ENCODE data around the gene FMNL2.
A peak's percentile ranks its signal among the peaks of the same experiment; 100 is the strongest.

FMNL2 gene

GRCh38 chr2:152485954-152486736, 151.2 kb downstream of the FMNL2 start:
- TF ChIP-seq, protein P1, sequence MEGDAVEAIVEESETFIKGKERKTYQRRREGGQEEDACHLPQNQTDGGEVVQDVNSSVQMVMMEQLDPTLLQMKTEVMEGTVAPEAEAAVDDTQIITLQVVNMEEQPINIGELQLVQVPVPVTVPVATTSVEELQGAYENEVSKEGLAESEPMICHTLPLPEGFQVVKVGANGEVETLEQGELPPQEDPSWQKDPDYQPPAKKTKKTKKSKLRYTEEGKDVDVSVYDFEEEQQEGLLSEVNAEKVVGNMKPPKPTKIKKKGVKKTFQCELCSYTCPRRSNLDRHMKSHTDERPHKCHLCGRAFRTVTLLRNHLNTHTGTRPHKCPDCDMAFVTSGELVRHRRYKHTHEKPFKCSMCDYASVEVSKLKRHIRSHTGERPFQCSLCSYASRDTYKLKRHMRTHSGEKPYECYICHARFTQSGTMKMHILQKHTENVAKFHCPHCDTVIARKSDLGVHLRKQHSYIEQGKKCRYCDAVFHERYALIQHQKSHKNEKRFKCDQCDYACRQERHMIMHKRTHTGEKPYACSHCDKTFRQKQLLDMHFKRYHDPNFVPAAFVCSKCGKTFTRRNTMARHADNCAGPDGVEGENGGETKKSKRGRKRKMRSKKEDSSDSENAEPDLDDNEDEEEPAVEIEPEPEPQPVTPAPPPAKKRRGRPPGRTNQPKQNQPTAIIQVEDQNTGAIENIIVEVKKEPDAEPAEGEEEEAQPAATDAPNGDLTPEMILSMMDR (IDR thresholded peaks at IDR 0.05; ENCODE audit: insufficient read depth, missing control alignments): no peak
- DNase-seq (ENCODE audit: insufficient read length, low spot score): no peak
- FAIRE-seq: peak; percentile 58

DNA sequence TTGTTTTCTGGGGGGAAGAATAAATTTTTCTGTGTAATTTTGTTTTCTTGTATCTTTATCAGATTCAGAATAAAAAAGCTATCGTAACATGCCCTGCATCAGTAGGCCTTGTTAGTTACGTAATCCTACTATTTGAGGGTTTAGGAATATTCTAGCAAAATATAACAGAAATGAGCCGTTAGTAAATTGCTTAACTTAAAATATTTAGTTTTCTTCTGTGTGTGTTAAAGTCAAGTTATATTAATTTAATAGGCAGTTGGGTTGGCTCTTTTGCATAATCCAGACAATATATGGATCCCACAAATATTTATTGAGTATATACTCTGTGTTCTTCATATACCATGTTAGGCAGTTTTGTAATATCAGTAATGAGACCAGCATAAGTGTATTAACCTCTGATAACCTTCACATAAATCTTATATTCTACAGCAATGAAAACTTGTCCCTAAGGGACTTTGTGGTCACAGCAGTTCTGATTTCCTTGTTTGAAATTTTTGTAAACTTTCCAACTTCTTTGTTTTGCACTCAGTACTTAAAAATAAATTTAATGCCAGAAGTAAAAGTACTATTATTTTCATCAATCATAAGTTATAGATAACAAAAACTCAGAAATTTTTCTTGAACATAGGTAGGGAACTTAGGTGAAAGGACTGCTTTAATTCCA, 151.9 kb downstream of the FMNL2 start:
- TF ChIP-seq, protein P1 (IDR thresholded peaks at IDR 0.05; ENCODE audit: insufficient read depth, missing control alignments): no peak
- FAIRE-seq (no peak), DNase-seq (ENCODE audit: insufficient read length, low spot score) (no peak)

DNA sequence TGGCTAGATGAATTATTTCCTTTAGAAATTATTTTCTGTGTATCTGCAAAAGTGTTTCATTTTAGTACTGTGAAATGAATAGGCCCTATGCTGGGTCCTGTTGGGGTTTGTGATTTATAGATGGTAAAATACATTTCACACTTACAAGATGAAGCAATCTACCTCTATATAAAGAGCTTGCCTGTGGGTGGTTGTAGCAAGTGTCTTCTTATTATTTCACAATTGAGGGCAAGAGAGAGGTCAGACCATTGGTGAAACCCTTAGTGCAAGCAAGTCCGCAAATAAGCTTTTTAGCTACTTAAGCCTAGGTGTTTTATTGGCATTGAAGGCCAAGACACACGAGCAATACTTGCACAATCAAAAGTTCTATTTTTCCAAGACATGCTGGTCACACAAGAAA, 153.1 kb downstream of the FMNL2 start:
- TF ChIP-seq, protein P1 (IDR thresholded peaks at IDR 0.05; ENCODE audit: insufficient read depth, missing control alignments): no peak
- no peak for FAIRE-seq
- DNase-seq (ENCODE audit: insufficient read length, low spot score): no peak

DNA sequence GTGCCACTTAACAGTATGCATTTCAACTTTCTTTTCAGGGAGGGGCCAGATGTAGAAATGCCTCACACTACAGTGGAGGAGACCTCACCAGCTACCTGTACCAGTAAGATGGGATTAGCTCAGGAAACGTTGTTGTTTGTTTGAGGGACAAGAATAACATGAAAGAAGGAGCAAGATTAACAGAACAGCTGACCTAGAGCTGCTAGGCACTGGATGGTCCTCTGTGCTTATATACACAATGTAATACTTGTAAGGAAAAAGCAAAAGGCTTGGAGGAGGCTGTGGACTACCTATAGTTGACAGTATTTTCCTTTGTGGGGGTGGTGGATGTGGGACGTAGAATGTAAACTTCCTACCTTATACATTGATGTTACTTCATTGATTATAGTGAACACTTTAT, 154.4 kb downstream of the FMNL2 start:
- TF ChIP-seq, protein P1 (IDR thresholded peaks at IDR 0.05; ENCODE audit: insufficient read depth, missing control alignments): no peak
- FAIRE-seq (no peak), DNase-seq (ENCODE audit: insufficient read length, low spot score) (no peak)

DNA sequence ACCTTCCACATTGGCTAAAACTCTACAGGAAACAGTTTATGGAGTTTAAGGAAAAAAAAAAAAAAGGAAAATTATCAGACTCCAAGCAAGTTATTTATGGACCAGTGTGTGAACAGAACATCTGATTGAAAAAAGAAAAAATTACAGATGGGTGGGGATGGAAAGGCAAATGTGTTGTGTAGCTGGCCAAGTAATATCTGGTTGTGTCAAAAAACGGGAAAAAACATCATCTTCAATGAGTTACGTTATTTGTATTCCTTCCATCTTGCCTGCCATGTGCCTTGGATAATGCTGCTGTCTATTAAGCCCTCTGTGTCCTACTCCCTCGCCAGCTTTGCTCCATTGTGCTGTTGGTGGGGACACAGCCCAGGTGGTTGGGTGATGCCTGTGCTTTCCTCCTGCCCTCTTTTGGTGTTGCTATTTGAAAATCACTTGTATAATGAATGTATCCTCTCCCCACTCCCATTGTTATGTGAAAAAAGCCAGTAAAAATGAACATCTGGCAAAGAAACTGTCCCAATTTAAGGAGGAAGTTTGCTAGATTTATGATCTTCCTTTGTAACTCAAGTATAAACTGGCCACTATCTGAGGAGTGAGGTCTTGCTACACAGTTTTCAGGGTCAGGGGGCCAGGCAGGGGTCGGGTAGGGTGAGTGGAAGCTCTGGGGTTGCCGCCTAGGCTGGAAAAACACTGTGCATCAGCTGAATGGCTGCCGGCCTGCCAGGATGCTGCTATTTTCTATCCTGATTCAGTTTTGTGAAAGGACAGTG, 155.9 kb downstream of the FMNL2 start:
- DNase-seq (ENCODE audit: insufficient read length, low spot score) (no peak), FAIRE-seq (no peak)
- TF ChIP-seq, protein P1 (IDR thresholded peaks at IDR 0.05; ENCODE audit: insufficient read depth, missing control alignments): no peak

DNA sequence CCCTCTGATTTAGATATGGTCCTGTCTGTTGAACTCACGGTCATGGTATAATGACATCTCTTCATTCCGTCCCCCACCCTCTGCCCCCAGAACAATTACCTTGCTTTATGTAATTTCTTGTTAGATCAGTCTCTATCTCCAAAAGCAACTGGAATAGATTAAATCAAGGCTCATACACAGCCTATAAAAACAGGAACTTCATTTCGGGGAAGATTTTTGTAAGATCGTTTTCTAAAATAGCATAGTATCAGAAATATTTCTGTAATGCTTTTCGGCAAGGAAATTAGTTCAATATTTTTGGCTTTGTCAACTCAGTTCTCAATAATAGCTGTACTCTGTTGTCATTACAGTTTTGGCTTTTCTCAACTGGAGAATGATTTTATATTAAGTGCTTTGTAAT, 157.2 kb downstream of the FMNL2 start:
- TF ChIP-seq, protein P1 (IDR thresholded peaks at IDR 0.05; ENCODE audit: insufficient read depth, missing control alignments): no peak
- FAIRE-seq (no peak), DNase-seq (ENCODE audit: insufficient read length, low spot score) (no peak)
